NOMO-1 treated with DMSO at 0.1 percent for 48 hours (cell line): ENCODE data around the gene NET1.

Experiments
- DNase-seq: peaks from one replicate; lab custom pipeline; 2025; ENCODE audit not compliant: unreplicated experiment; lab: John Stamatoyannopoulos, UW

Gene NET1

GRCh38 chr10:5497948-5498730 is 85.8 kb downstream of the NET1 start:
- DNase-seq, result no peak

GRCh38 chr10:5498791-5499492 is 86.6 kb downstream of the NET1 start:
- DNase-seq, result no peak

GRCh38 chr10:5499493-5500140 is 87.3 kb downstream of the NET1 start, which contains the start of gene CALML5:
Gene CALML5 (minus strand): TSS chr10:5499570. CDS start chr10:5499438, 132 bp downstream.
- DNase-seq, result no peak

- no peak for DNase-seq
Observed at GRCh38 chr10:5500162-5500670, 87.9 kb downstream of the NET1 start.

GRCh38 chr10:5500910-5501309 is 88.6 kb downstream of the NET1 start:
- DNase-seq, result no peak

GRCh38 chr10:5502061-5502521 is 89.7 kb downstream of the NET1 start:
- DNase-seq, result no peak

GRCh38 chr10:5502571-5503476 is 90.5 kb downstream of the NET1 start:
- DNase-seq, result no peak

GRCh38 chr10:5503477-5503835 is 91.1 kb downstream of the NET1 start:
- no peak for DNase-seq

GRCh38 chr10:5504146-5505072 is 92.1 kb downstream of the NET1 start:
- DNase-seq, result no peak

GRCh38 chr10:5506246-5506645 is 93.9 kb downstream of the NET1 start:
- DNase-seq, result no peak

GRCh38 chr10:5506751-5507648 is 94.6 kb downstream of the NET1 start:
- no peak for DNase-seq

- no peak for DNase-seq
Observed at GRCh38 chr10:5507649-5508131, 95.3 kb downstream of the NET1 start.

GRCh38 chr10:5508161-5508604 is 95.8 kb downstream of the NET1 start:
- DNase-seq, result no peak
